ENCODE measurements around the gene CHRNA5.

DNA sequence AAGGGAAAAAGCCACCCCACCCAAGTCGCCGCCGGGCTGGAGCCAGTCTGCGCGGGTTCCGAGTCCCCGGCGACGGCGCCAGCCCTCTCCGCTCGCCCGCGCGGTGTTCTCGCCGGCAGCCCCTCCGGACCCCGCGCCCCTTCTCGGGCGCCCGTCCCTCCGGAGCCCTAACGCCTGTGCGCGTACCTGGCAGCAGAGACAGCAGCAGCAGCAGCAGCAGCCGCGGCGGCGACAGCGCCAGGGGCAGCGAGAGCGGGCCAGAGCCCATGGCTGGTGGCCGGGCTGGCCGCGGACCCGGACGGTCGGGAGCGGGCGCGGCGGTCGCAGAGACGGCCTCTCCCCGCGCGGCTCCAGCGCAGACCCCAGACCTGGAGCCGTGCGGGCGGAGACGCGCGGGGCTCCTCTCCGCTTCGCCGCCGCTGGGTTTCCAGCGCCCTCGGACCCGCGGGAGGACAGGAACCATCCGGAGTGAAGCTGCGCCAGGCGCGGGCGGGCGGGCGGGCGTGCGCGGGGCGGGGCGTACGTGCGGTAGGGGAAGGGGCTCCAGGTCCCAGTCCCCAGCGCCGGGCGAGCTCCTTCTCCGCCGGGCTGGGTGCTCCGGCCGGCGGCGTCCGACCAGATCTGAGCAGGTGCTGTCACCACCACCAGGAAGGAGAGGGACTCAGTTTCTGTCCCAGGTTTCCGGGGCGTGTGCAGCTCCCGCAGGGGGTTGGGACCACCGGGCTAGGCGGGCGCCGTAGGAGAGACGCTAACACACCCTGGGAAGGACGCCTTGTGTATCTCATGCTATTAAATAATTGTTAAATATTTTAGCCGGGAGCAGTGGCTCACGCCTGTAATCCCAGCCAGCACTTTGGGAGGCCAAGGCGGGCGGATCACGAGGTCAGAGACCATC, 55.5 kb downstream of the CHRNA5 start, which contains the start of gene CHRNA3:
- TF ChIP-seq POLR2AphosphoS5 (IDR thresholded peaks at IDR 0.05) (no peak), POLR2A (IDR thresholded peaks at IDR 0.05) (no peak)
- TF ChIP-seq, protein P1, sequence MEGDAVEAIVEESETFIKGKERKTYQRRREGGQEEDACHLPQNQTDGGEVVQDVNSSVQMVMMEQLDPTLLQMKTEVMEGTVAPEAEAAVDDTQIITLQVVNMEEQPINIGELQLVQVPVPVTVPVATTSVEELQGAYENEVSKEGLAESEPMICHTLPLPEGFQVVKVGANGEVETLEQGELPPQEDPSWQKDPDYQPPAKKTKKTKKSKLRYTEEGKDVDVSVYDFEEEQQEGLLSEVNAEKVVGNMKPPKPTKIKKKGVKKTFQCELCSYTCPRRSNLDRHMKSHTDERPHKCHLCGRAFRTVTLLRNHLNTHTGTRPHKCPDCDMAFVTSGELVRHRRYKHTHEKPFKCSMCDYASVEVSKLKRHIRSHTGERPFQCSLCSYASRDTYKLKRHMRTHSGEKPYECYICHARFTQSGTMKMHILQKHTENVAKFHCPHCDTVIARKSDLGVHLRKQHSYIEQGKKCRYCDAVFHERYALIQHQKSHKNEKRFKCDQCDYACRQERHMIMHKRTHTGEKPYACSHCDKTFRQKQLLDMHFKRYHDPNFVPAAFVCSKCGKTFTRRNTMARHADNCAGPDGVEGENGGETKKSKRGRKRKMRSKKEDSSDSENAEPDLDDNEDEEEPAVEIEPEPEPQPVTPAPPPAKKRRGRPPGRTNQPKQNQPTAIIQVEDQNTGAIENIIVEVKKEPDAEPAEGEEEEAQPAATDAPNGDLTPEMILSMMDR (IDR thresholded peaks at IDR 0.05 in 8 of 11, conservative IDR thresholded peaks at IDR 0.05 in 3 of 11) = no peak

Measured in spleen (tissue), 7 donors.